K562 (cell line): Measurements from ENCODE around the gene PRAC2. TPM values are rescaled to one million over a fixed set of nuclear protein-coding genes. Genes with fewer than 3 reads are reported as not detected.
A peak's percentile ranks its signal among the peaks of the same experiment; 100 is the strongest.

Experiments used
- BRD4 ChIP-seq: fragments of 200-600 bp; sonication (generic); IDR thresholded peaks from 2 replicates; pipeline ENCODE4 v1.6.1; 2017; ENCODE audit warnings: inconsistent platforms
- CHD1 ChIP-seq: fragments of 200-600 bp; sonication (generic); IDR thresholded peaks from one replicate; pipeline ENCODE4 v1.6.1; 2012; ENCODE audit warnings: mild to moderate bottlenecking, moderate library complexity, low read length, inconsistent platforms
- ETV1 ChIP-seq: fragments of 450-650 bp; conservative IDR thresholded peaks from 2 replicates; pipeline ENCODE4 v1.6.1; 2016; ENCODE audit warnings: missing genetic modification characterization, control low read depth, low read depth, missing compliant biosample characterization
- FOXA3 ChIP-seq, 2 experiments: fragments of 450-650 bp in 1 of 2; sonication (generic) in 1 of 2; formaldehyde crosslinking; IDR thresholded peaks in 1 of 2; conservative IDR thresholded peaks in 1 of 2; 2 replicates each; pipeline versions ENCODE4 v1.4.0 to v1.8.0; 2020 to 2022; ENCODE audit warnings: mild to moderate bottlenecking in 2 of 2, missing genetic modification reagents in 1 of 2
- FOXJ2 ChIP-seq: fragments of 200-800 bp; sonication (Bioruptor generic); IDR thresholded peaks from 2 replicates; pipeline ENCODE4 v1.6.1; 2016; ENCODE audit warnings: missing genetic modification characterization, missing compliant biosample characterization
- GTF2E2 ChIP-seq: fragments of 200-800 bp; sonication (Bioruptor generic); IDR thresholded peaks from 2 replicates; pipeline ENCODE4 v1.6.1; 2016; ENCODE audit warnings: missing genetic modification characterization, missing compliant biosample characterization
- HBP1 ChIP-seq: fragments of 450-650 bp; formaldehyde crosslinking; IDR thresholded peaks from 2 replicates; pipeline ENCODE4 v1.4.0; 2022; ENCODE audit warnings: missing genetic modification characterization
- HMBOX1 ChIP-seq: sonication (generic); IDR thresholded peaks from 2 replicates; pipeline ENCODE4 v1.6.1; 2016
- MTA3 ChIP-seq: fragments of 450-650 bp; formaldehyde crosslinking; IDR thresholded peaks from 2 replicates; pipeline ENCODE4 v1.6.1; 2017; ENCODE audit warnings: mild to moderate bottlenecking, borderline replicate concordance
- RNF2 ChIP-seq: sonication (generic); IDR thresholded peaks from 2 replicates; pipeline ENCODE4 v1.6.1; 2016
- TCF7 ChIP-seq: sonication (generic); IDR thresholded peaks from 2 replicates; pipeline ENCODE4 v1.6.1; 2016; ENCODE audit warnings: antibody characterized with exemption, borderline replicate concordance
- XRCC3 ChIP-seq: fragments of 450-650 bp; IDR thresholded peaks from 2 replicates; pipeline ENCODE4 v1.6.1; 2017; ENCODE audit warnings: mild to moderate bottlenecking, moderate library complexity
- ZBTB7A ChIP-seq: IDR thresholded peaks from 2 replicates; pipeline ENCODE4 v1.6.1; 2011; ENCODE audit warnings: low read depth, mild to moderate bottlenecking, low read length, moderate library complexity, borderline replicate concordance; ENCODE audit not compliant: control insufficient read depth
- ZC3H4 ChIP-seq: sonication (generic); formaldehyde crosslinking; IDR thresholded peaks from 2 replicates; pipeline ENCODE4 v1.9.0; 2021; ENCODE audit warnings: missing genetic modification reagents, borderline replicate concordance
- ZNF311 ChIP-seq: fragments of 250-450 bp; sonication (Bioruptor Pico); IDR thresholded peaks from 2 replicates; pipeline ENCODE4 v1.4.0; 2020; ENCODE audit warnings: mild to moderate bottlenecking, moderate library complexity
- ZNF77 ChIP-seq: fragments of 250-450 bp; sonication (Bioruptor Pico); IDR thresholded peaks from 2 replicates; pipeline ENCODE4 v1.5.0; 2020
- polyA plus RNA-seq, 8 experiments: library from polyadenylated mRNA; depleted of rRNA in 4 of 8; stranded (reverse) in 5 of 8; unstranded in 3 of 8; fragments of >200 nt; fragmentation: Nextera tagmentation in 2 of 8; fragmentation: Illumina TruSeq in 1 of 8; extraction: Ambion mirVana in 2 of 8; extraction: Trizol in 1 of 8; gene quantifications; 2 replicates each; pipeline versions ENCODE4 v1.2.1 to v1.2.3, GENCODE V29; 2011 to 2014; ENCODE audit warnings: inconsistent platforms in 1 of 8, missing spikeins in 1 of 8
- total RNA-seq, 7 experiments: library from RNA; depleted of rRNA in 6 of 7; stranded (reverse); fragments of >200 nt in 6 of 7; fragmentation: Illumina TruSeq in 2 of 7; extraction: Trizol in 2 of 7; gene quantifications; 2 replicates each; pipeline versions ENCODE4 v1.2.1 to v1.2.3, GENCODE V29; 2011 to 2021; ENCODE audit warnings: low replicate concordance in 1 of 7
- TF ChIP-seq, protein P1 (sequence below), 2 experiments: fragments of 450-650 bp; IDR thresholded peaks; 2 replicates each; pipeline ENCODE4 v1.6.1; 2018; ENCODE audit warnings: mild to moderate bottlenecking in 2 of 2, low read depth in 1 of 2; ENCODE audit not compliant: partially characterized antibody in 2 of 2
- TF ChIP-seq, protein P2 (sequence below): fragments of 200-800 bp; sonication (Bioruptor generic); IDR thresholded peaks from 2 replicates; pipeline ENCODE4 v1.6.1; 2017; ENCODE audit warnings: missing genetic modification characterization, missing compliant biosample characterization

The PRAC2 gene
- total and polyA plus RNA-seq, 9 of the 15 experiments (the other 6 are each of a cell fraction or from before 2014, with no cell fraction given), result not detected

DNA sequence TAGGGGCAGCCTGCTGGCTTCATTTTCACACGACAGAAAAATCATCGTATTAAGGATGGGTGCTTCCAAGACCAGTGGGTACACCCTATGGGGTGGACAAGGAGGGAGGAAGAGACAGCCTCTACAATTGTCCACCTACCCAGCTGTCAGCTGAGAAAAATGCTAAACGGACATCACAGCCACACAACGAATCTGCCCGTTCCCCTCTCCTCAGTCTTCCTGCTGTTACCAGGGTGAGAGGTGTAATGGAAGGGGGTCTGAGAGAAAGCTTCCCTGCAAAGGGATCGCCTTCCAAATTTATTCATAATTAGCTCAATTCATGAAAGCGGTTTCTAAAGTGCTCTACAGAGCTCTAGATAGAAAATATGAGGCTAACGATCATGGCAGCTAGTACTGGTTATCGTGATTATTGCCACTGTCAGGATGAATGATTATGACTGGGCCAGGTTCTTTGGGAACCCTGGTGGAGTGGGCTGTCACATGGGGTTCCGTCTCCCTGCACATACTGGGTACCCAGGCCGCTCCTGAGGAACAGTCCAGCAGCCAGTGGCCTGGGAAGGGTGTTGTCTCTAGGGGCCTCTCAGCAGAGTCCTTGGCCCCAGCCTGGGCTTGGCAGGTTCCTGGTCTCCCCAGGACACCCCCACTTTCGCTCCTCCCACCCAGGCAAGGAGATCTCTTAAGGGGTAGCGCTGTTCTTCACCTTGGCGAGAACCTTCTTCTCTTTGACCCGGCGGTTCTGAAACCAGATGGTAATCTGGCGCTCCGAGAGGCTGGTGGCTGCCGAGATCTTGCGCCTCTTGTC, 3.3 kb downstream of the PRAC2 start (continued):
- no peak for TF ChIP-seq HBP1
- no peak for TF ChIP-seq ZBTB7A
- no peak for TF ChIP-seq FOXA3 (CRISPR knock-in tag; conservative IDR thresholded peaks at IDR 0.05 in 1 of 2, IDR thresholded peaks at IDR 0.05 in 1 of 2)
- TF ChIP-seq ZNF311 (CRISPR knock-in tag), result no peak
- TF ChIP-seq TCF7, result no peak
- peak; percentile 69 for TF ChIP-seq HMBOX1
- peak; percentile 56; the same call in 1 of the 2 replicates for TF ChIP-seq RNF2
- TF ChIP-seq, protein P1, sequence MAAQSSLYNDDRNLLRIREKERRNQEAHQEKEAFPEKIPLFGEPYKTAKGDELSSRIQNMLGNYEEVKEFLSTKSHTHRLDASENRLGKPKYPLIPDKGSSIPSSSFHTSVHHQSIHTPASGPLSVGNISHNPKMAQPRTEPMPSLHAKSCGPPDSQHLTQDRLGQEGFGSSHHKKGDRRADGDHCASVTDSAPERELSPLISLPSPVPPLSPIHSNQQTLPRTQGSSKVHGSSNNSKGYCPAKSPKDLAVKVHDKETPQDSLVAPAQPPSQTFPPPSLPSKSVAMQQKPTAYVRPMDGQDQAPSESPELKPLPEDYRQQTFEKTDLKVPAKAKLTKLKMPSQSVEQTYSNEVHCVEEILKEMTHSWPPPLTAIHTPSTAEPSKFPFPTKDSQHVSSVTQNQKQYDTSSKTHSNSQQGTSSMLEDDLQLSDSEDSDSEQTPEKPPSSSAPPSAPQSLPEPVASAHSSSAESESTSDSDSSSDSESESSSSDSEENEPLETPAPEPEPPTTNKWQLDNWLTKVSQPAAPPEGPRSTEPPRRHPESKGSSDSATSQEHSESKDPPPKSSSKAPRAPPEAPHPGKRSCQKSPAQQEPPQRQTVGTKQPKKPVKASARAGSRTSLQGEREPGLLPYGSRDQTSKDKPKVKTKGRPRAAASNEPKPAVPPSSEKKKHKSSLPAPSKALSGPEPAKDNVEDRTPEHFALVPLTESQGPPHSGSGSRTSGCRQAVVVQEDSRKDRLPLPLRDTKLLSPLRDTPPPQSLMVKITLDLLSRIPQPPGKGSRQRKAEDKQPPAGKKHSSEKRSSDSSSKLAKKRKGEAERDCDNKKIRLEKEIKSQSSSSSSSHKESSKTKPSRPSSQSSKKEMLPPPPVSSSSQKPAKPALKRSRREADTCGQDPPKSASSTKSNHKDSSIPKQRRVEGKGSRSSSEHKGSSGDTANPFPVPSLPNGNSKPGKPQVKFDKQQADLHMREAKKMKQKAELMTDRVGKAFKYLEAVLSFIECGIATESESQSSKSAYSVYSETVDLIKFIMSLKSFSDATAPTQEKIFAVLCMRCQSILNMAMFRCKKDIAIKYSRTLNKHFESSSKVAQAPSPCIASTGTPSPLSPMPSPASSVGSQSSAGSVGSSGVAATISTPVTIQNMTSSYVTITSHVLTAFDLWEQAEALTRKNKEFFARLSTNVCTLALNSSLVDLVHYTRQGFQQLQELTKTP (IDR thresholded peaks at IDR 0.05; ENCODE audit: low read depth in 1 of 2, partially characterized antibody in 2 of 2), result no peak
- TF ChIP-seq BRD4, result no peak
- TF ChIP-seq, protein P2, sequence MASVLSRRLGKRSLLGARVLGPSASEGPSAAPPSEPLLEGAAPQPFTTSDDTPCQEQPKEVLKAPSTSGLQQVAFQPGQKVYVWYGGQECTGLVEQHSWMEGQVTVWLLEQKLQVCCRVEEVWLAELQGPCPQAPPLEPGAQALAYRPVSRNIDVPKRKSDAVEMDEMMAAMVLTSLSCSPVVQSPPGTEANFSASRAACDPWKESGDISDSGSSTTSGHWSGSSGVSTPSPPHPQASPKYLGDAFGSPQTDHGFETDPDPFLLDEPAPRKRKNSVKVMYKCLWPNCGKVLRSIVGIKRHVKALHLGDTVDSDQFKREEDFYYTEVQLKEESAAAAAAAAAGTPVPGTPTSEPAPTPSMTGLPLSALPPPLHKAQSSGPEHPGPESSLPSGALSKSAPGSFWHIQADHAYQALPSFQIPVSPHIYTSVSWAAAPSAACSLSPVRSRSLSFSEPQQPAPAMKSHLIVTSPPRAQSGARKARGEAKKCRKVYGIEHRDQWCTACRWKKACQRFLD (CRISPR knock-in tag), result no peak
- no peak for TF ChIP-seq ETV1 (tag)
- no peak for TF ChIP-seq XRCC3
- TF ChIP-seq FOXJ2 (tag), result no peak
- TF ChIP-seq ZC3H4, result no peak
- no peak for TF ChIP-seq GTF2E2 (tag)
- no peak for TF ChIP-seq MTA3
- no peak for TF ChIP-seq ZNF77 (CRISPR knock-in tag)
- no peak for TF ChIP-seq CHD1
